NB4 (cell line): ENCODE measurements around the gene STK35.

Experiments
- POLR2A ChIP-seq: IDR thresholded peaks from 2 replicates; pipeline ENCODE4 v1.6.1; 2011; ENCODE audit warnings: mild to moderate bottlenecking; ENCODE audit not compliant: insufficient read length; ENCODE audit errors: extremely low read depth
- TF ChIP-seq, protein P1 (sequence below): IDR thresholded peaks from one replicate; pipeline ENCODE4 v1.5.1; 2012; ENCODE audit warnings: low read depth, low read length

DNA sequence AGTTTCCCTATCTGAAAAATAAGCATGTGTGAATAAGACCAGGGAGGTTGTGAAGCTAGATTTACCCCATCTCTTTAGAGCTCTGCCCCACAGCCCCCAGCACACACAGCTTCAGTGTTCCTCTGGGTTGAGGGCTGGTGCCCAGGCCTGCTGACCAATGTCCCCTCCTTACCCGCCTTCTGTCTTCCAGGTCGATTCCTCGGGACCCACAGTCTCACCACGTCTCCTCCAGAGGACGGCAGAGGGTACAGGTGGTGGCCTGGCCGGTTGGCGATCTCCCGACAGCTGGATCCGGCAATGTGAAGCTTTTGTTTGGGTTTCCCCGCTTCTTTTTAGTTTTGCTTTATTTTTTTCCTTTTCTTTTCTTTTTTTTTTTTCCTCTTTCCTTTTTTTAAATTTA is 42.0 kb downstream of the STK35 start:
- TF ChIP-seq, protein P1, sequence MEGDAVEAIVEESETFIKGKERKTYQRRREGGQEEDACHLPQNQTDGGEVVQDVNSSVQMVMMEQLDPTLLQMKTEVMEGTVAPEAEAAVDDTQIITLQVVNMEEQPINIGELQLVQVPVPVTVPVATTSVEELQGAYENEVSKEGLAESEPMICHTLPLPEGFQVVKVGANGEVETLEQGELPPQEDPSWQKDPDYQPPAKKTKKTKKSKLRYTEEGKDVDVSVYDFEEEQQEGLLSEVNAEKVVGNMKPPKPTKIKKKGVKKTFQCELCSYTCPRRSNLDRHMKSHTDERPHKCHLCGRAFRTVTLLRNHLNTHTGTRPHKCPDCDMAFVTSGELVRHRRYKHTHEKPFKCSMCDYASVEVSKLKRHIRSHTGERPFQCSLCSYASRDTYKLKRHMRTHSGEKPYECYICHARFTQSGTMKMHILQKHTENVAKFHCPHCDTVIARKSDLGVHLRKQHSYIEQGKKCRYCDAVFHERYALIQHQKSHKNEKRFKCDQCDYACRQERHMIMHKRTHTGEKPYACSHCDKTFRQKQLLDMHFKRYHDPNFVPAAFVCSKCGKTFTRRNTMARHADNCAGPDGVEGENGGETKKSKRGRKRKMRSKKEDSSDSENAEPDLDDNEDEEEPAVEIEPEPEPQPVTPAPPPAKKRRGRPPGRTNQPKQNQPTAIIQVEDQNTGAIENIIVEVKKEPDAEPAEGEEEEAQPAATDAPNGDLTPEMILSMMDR = no peak
- TF ChIP-seq POLR2A = no peak
